NCI-H2081 treated with DMSO at 0.1 percent for 48 hours (cell line): ENCODE data around the gene GREB1.

Source experiments
- DNase-seq: peaks from one replicate; lab custom pipeline; 2025; lab: John Stamatoyannopoulos, UW

GREB1 gene

GRCh38 chr2:11662882-11663281 is 129.0 kb downstream of the GREB1 start:
- no peak for DNase-seq

DNA sequence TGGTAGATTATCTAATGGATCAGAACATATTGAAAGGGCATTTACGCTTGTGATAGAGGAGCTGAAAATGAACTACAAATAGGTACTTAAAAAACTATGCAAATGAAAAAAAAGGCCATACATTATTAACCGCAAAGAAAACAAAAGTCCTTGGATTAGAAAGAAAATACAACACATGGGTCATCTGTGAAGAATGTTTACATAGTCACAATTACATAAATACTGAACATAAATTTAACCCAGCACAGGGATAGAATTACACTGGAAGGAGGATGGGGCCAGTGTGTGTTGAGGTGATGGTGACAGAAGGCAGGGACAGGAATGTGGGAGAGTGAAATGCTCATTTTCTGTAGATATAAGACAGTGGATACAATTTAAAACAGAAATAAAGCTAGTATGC is 129.6 kb downstream of the GREB1 start:
- DNase-seq: no peak

DNA sequence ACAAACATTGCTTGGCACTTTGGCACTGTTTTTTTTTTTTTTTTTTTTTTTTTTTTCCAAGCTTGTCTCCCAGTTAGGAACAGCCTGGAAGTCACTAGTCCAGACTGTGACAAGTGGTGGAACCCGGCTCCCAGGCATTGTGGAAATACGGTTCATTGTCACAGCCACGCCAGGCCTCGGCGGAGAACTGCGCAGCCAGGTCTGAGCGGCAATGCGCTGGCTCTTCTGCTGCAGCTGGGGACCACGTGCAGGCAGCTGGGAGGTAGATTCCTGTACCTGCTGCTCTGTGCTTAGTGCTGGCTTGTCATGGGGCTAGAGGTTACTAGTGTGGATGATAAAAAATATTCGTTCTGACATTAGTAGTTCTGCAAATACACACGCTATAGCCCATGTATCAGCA is 131.2 kb downstream of the GREB1 start:
- DNase-seq: no peak

- no peak for DNase-seq
These were observed 131.9 kb downstream of the GREB1 start for GRCh38 chr2:11665510-11666362.

DNA sequence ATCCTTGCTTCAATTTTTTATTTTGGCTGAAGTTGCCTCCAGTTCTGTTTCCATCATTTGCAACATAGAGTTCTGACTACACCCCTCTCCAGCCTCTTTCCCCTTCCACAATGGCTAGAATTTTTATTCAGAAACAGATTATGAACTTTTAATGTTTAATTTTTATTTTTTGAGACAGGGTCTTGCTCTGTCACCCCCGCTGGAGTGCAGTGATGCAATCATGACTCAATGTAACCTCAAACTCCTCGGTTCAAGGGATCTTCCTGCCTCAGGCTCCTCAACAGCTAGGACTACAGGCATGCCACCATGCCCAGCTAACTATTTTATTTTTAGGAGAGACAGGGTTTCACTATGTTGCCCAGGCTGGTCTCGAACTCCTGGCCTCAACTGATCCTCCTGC is 133.3 kb downstream of the GREB1 start:
- no peak for DNase-seq

- DNase-seq: no peak
These were observed 134.2 kb downstream of the GREB1 start for GRCh38 chr2:11667866-11668637.

- no peak for DNase-seq
These were observed 135.8 kb downstream of the GREB1 start, which contains the start of gene NTSR2 for GRCh38 chr2:11669454-11670291. Gene NTSR2 (minus strand): TSS chr2:11670195. CDS start chr2:11670129, 66 bp downstream.

DNA sequence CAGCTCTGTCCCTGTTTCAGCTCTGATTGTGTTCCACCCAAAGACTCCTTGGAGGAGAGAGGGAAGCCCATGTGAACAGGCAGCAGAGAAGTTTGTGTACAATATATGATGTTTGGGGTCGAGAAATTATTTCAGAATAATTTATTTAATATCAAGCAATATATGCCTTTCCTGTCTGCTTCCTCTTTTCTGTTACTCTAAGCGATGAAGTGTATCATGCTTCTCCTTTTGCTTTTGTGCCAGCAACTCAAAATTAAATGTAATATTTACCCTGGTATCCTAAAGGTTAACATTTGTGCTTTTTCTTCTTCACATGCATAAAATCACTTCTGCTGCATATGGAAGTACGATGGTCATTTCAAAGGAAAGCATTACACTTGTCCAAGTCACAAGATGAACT is 138.6 kb downstream of the GREB1 start:
- DNase-seq: no peak

DNA sequence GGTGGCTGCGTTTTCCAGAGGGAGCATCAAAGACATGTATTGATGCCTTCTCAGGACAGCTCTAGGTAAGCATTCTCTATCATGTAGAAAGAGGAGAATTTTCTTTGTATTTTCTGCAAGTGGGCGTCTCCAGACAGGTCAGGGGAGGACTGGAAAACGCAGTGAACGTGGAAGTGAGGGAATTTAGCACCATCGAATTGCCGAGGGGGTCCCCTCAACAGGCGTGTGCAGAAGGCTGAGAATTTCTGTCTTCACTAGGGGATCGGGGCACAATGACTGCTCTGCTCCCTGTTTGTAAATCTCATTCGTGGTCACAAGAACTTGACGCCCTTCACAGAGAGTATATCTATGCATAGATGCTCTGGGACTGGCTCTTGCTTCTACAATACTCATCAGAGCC is 141.1 kb downstream of the GREB1 start:
- no peak for DNase-seq

- DNase-seq: no peak
These were observed 141.7 kb downstream of the GREB1 start for GRCh38 chr2:11675423-11676112.

GRCh38 chr2:11676640-11677039 is 142.8 kb downstream of the GREB1 start:
- no peak for DNase-seq

DNA sequence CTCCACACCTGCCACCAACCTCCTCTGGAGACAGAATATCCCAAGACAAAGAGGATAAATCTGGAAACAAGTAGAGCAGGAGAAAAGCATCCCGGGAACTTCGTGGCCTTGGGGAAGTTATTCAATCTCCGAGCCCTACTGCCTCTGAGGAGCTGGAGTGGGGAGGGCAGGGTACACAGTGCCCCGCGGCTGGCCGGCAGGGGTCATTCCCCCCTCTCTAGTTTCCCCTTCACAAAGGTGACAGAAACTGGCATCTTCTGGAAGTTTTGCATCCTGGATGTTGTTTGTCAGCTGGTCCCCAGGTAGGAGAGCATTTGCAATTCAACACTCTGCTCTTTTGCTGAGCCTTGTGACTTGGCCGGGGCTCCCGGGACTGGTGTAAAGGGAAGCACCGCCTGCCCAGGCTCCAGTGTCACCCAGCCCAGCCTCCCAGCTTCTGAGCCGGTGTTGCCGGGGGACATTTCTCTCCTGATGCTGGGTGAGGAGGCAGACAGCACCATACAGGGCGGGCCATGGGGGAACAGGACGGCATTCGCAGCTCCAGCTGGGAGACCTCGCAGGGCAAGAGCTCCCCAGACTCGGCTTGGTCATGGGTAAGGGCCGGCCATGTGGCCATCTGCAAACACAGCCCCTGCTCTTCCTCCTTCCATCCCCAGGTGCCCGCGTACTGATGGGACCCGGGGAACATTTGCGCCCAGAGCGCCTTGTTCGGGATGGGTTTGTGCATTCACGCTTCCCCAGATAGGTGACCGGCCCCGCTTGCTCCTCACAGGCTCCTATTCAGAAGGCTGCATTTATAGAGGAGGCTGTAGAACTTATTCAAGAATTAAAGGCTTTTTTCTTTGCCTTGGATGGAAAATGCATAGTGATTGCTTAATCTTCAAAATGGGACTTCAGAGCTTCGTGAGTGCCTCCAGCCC is 143.6 kb downstream of the GREB1 start:
- no peak for DNase-seq

- no peak for DNase-seq
These were observed 144.6 kb downstream of the GREB1 start for GRCh38 chr2:11678306-11678960.

- no peak for DNase-seq
These were observed 145.2 kb downstream of the GREB1 start for GRCh38 chr2:11679016-11679415.

GRCh38 chr2:11679486-11680181 is 145.8 kb downstream of the GREB1 start:
- DNase-seq: no peak

GRCh38 chr2:11680182-11680900 is 146.5 kb downstream of the GREB1 start:
- DNase-seq: no peak

DNA sequence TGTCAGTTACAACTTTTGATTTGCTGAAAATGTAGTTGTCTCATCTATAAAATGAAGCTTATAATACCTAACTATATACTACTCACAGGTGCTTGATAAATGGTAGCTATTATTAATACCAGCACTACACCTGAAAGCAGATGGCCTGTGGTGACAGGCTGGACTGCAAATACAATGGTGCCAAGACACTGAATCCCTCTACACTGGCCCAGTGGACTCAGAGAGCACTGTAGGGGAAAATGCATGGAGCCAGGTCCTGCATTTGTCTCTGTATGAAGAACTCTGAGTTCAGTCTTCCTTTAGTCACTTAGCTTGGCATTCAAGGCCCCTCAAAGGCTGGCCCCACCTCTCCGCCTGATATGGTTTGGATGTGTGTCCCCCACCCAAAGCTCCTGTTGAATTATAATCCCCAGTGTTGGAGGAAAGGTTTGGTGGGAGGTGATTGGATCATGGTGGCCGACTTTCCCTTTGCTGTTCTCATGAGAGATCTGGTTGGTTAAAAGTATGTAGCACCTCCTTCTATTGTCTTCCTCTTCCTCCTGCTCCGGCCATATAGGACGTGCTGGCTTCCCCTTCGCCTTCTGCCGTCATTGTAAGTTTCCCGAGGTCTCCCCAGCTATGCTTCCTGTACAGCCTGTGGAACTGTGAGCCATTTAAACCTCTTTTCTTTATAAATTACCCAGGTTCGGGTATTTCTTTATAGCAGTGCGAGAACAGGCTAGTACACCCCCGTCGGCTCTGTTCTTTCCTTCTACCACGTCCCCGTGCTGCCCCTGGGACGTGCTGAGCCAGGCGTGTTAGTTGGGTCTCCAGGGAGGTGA is 147.3 kb downstream of the GREB1 start:
- DNase-seq: no peak
